ENCODE data around the gene RDH5.

RDH5 gene

GRCh38 chr12:55696141-55696540, 24.1 kb upstream of the RDH5 start:
- DNase-seq (ENCODE audit: low read depth in 3 of 3): no peak

- DNase-seq (ENCODE audit: low read depth in 3 of 3): no peak
These were observed 23.3 kb upstream of the RDH5 start for GRCh38 chr12:55696796-55697462.

DNA sequence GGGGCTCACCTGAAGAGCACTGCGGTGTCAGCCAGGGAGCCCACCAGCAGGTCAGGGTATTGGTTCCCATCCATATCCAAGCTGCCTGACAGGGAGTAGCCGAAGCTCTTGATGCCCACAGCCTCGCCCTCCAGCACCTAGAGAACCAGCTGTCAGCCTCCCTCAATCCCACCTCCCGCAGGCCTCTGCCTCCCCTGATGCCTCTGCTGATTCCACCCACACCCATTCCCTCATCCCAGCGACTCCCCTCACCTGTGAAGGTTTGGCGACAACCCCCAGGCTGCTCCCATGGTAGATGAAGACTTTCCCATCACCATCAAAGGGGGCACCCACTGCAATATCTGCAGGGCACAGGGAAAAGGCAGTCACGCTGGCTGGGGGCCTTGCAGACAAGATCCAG, 22.5 kb upstream of the RDH5 start:
- no peak for DNase-seq (ENCODE audit: low read depth in 3 of 3)

DNA sequence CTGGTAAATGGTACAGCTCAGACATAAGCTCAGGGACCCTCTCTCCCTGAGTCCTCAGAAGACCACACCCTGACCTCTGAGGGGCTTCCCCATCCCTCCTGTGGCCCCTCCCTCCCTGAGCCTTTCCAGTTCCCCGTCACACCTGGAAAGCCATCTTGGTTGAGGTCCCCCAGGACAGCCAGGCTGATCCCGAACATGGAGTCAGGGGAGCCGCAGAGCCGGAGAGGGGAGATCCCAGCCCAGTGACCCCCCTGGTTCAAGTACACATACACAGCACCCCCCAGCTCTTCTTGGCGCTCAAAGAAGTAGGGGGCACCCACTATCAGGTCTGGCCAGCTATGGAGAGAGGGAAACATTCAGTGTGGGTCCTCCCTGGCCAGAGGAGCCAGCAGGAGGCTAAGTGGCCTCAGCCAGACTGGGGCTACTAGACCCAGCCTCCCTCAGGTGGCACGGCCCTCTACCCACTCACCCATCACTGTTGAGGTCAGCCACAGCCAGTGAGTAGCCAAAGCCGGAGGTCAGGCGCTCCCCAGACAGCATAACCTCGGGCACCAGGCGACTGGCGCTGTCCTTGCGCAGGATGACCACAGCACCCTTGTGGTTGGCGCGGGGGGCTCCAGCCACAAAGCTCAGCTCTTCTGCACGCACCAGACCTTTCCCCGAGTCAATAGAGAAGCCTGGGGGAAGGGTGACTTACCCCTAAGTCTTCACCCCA, 21.8 kb upstream of the RDH5 start:
- DNase-seq (ENCODE audit: low read depth in 3 of 3): no peak

DNA sequence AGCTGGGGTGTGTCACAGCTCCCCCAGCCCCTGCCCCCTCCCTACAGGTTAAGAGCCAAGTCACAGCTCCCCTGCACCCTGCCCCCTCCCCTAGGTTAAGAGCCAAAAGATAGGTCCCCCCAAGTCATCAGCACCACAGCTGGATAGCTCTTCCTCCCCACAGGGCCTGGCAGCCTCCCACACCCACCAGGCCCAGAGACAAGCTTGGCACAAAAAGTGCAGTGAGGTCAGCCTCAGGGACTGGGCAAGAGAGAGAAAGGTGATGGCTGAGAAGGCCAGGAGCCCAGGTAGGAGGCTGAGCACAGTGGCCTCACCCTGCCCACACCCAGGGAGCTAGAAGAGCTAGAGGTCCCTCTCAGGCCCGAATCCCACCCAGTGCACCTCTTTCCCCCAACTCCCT, 21.2 kb upstream of the RDH5 start:
- DNase-seq (ENCODE audit: low read depth in 3 of 3): no peak

DNA sequence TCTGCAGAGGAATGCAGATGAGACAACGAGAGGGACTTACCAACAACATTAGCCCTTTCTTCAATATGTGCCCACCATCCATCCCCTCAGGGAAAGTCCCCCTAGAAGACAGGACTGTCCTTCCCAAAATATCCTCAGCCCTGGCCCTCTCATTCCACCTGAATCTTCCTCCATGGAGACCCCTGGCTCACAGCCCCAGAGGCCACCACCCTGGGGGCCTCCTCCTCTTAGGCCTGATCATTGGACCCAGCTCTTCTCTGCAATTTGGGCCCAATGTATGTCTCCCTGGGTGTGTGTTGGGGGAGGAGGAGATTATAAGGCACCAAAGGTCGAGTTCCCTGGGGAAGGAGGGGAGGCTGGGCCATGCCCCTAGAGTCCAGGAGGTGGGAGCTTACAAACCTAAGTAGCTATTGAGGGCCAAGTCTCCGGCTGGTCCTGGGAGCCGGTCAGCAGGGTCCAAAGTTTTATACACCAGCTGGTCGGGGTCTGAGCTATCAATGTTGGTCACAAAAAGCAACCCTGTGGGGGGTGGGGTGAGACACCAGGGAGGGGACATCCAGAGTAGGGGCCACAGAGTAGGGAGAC, 20.6 kb upstream of the RDH5 start:
- no peak for DNase-seq (ENCODE audit: low read depth in 3 of 3)

DNA sequence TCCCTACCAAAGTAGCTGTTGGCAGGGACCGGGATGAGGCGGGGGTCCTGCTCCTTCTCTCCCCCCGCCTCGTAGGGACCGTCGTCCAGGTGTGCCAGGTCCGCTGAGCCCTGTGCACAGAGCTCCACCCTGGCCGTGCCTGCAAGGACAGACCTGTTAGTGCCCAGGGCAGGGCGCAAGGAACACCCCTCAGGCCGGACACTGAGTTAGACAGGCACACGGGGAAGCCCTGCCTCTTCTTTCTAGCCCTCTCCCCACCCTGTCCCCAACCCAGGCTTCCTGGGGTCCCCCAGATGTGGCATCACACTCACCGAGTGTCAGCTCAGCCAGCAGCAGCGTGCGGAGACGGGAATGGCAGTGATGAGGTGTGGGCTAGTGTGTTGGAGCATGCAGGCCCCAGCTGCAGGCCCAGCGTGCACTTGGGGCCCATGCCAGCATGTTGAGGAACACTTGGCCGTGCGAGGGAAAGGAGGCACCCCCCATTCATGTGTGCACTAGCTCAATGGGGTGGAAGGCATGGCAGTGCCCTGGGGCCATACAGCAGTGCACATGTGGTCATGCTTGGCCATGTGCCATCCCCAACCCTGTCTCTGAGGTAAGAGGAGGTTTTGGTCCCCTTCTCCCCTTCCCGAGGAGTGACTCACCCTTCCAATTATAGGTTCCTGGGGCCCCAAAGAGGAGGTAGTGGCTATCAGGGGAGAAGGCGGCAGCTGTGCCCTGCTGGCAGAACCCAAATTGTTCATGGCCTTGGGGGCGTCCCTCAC, 19.8 kb upstream of the RDH5 start:
- DNase-seq (ENCODE audit: low read depth in 3 of 3): no peak

DNA sequence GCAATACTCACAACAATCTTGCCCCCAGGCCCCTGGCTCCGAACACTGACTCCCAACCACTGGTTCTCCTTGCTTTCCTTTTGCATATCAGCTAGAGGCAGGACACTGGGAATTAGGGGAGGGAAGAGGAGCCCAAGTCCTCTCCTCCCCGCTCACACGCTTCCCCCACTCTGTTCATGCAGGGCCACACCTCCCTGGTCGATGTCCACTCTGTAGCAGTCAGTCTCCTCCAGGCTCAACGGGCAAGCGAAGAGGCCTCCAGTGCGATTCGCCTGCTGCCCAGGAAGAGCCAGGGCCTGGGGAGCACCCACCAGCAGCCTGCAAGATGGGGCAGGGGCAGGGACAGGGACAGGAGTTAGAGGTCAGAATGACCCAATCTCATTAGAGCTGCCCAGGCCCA, 17.3 kb upstream of the RDH5 start:
- DNase-seq (ENCODE audit: low read depth in 3 of 3): no peak

- DNase-seq (ENCODE audit: low read depth in 3 of 3): no peak
These were observed 16.9 kb upstream of the RDH5 start for GRCh38 chr12:55703288-55703687.

DNA sequence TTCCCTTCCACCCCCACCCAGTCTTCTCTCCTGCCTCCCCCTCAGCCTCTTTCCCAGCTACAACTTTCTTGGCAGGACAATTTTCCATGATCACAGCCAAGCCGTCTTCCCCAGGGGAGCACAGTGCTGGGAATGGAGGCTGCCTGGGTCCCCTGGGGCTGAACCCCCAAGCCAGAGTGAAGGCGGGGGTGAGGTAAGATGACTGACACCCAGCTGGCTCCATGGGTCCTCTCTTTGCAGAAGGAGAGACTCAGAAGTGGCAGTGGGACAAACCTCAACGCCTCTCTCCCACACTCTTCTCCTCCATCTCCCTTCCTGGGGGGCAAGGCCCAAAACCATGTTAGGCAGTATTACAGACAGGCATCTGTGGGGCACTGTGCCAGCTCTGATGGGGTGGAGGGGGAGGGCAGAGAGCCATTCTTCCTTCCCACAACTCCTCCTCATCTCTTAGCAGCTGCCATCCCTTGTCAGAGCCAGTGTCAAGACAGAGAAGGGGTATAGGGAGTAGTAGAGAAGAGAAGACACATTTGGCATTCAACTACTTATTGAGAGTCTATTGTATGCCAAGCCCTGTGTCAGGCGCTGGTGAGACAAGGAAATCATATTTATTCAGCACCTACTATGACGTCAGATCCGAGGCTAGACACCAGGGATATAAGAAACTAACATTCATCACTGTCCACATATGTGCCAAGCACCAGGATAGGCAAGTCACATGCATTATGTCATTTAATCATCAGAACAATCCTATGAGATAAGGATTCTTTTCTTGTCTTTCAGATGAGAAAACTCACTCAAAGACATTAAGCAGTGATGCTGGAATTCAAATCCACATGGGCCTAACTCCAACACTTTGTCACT, 16.1 kb upstream of the RDH5 start:
- no peak for DNase-seq (ENCODE audit: low read depth in 3 of 3)

GRCh38 chr12:55704824-55705718, 15.1 kb upstream of the RDH5 start:
- no peak for DNase-seq (ENCODE audit: low read depth in 3 of 3)

DNA sequence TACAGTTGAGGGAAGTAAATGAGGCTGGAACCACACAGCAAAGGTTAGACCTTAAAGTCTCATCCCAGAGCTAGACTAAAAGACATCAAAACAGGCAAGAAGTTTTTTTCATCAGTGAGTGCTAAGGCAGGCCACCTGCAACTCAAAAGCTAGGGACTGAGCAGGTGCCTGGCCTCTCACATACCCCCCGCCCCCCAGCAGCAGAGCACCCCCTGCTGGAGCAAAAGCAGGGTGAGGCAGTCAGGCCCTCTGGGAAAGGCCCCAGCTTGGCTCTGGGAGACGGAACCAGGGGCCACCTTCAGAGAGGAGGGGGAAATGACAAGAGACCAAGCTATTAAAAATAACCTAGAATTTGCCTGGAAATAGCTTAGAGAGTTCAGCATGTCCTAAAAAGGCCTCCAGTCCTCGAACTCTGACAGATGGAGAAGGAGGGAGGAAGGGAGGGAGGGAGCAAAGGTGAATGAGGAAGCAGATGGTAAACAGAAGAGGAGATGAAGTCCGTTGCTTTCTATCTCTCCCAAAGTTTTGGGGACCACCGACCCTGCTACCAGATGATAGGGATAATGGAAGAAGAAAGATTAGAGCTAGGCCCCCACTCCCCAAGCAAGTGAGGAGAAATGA, 14.3 kb upstream of the RDH5 start:
- DNase-seq (ENCODE audit: low read depth in 3 of 3): no peak

GRCh38 chr12:55706568-55707218, 13.5 kb upstream of the RDH5 start:
- no peak for DNase-seq (ENCODE audit: low read depth in 3 of 3)

DNA sequence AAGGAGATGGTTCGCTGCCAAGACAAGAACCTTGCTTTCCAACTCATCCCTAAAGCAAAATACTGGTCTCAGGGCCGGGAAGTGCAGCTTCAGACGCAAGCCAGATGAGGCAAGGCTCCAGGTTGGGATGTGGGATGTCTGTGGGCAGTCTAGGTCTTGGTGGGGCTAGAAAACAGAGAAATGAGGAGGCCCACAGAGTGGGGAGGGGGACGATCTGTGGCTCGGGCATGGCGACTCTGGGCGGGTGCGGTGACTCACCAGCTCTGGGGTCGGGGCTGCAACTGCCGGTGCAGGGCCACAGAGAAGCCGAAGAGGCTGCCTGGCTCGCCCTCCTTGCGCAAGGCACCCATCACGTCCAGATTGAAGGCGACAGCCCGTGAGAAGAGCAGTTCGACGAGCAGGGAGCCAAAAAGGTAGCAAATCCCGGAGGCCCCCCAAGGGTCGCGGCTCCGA, 12.9 kb upstream of the RDH5 start:
- DNase-seq (ENCODE audit: low read depth in 3 of 3): no peak

DNA sequence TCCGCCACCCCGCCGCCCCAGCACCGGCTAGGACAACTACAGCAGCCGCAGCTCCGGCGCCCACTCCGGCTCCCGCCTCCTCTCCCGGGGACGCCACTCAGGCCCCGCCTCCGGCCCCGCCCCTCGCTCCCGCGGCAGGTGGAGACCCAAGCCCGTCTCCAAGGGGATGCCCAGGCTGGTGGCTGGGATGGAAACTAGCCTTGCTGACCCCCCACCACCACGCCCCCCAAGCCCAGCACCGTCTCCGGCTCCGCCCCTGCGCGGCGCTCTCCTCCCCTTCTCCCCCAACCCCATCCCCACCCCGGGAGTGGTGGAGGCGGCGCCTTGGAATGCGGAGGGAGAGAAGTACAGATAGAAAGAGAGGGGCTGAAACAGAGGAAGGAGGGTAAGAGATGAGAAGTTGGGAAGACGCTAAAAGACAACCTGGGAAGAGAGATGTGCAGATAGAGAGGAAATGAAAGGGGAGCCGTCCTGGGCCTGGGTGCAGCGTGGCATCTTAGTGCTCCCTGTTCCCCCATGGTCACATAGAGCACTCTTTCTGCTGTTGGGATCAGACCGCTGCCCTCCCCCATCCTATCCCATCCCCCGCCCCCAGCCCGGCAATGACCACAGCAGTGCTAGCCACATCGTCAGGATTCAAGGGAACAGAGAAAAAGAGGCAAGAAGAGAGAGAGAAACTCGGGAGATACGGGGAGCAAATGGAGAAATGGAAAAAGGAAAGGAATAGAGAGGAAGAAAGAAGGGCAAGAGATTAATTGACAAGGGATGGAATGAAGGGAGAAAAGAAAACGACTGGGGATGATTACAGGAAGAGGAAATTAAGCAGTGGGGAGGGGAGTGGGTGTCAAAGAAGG, 12.1 kb upstream of the RDH5 start, which contains the start of gene ITGA7:
Gene ITGA7, minus strand, starts transcription at position 64 of the 854 bp plus-strand sequence. CDS start 222 bp downstream, outside the sequence.
- peak; percentile 38 to 70 (median 41) for DNase-seq (ENCODE audit: low read depth in 3 of 3)

DNA sequence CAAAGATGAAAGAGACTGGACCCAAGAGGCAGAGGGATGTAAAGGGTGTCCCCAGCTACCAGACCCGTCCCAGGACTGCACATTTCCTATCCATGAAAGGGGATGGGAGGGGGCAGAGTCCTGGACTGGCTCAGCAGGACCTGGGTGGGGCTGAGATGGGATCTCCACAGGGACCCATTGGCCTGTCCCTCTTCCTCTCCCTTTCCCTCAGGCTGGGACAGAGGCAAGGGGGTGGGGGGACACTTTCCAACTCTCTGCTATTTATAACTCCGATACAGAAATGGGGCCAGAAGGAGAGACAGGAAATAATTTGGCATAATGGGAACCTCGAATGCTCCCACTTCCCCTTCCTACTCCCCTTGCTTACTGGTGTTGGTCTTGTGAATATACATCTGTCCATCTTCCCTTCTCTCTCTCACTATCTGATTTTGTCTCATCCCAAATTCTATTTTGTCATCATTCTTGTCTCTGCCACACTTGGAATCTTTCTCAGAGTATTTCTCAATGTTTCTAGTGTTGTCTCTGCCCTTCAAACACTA, 11.4 kb upstream of the RDH5 start:
- no peak for DNase-seq (ENCODE audit: low read depth in 3 of 3)

- no peak for DNase-seq (ENCODE audit: low read depth in 3 of 3)
These were observed 8.2 kb upstream of the RDH5 start for GRCh38 chr12:55711786-55712553.

Measured in stimulated activated CD4-positive, alpha-beta T cell treated with anti-CD3 and anti-CD28 coated beads, TNF-alpha, amount 100 ng/mL, for 24 hours (primary cell).